K562 (cell line): ENCODE data around the gene PLEKHN1. TPM values are rescaled to one million over a fixed set of nuclear protein-coding genes. Genes with fewer than 3 reads are reported as not detected.

ENCODE experiments used
- E2F1 ChIP-seq: sonication (generic); formaldehyde crosslinking; IDR thresholded peaks from 2 replicates; pipeline ENCODE4 v1.8.1; 2023; ENCODE audit warnings: mild to moderate bottlenecking, missing genetic modification reagents, moderate library complexity
- ERF ChIP-seq: fragments of 450-650 bp; formaldehyde crosslinking; IDR thresholded peaks from 2 replicates; pipeline ENCODE4 v1.4.0; 2020; ENCODE audit warnings: mild to moderate bottlenecking, mixed read lengths
- KDM4B ChIP-seq, 2 experiments: fragments of 450-650 bp in 1 of 2; sonication (generic) in 1 of 2; IDR thresholded peaks; 2 replicates each; pipeline ENCODE4 v1.6.1; 2016 to 2017; ENCODE audit warnings: borderline replicate concordance in 2 of 2, antibody characterized with exemption in 1 of 2, low read depth in 1 of 2, mild to moderate bottlenecking in 1 of 2
- KDM5B ChIP-seq: fragments of 200-600 bp; sonication (generic); IDR thresholded peaks from 2 replicates; pipeline ENCODE4 v1.6.1; 2012; ENCODE audit warnings: low read depth, mild to moderate bottlenecking, moderate library complexity, low read length, control low read depth, inconsistent platforms; ENCODE audit not compliant: insufficient replicate concordance
- MCM3 ChIP-seq: fragments of 450-650 bp; IDR thresholded peaks from 2 replicates; pipeline ENCODE4 v1.6.1; 2016
- MLLT1 ChIP-seq, 2 experiments: fragments of 450-650 bp; IDR thresholded peaks; 2 replicates each; pipeline ENCODE4 v1.6.1; 2016
- MTA1 ChIP-seq: fragments of 450-650 bp; IDR thresholded peaks from 2 replicates; pipeline ENCODE4 v1.6.1; 2017; ENCODE audit warnings: borderline replicate concordance
- MYNN ChIP-seq, 2 experiments: sonication (generic); formaldehyde crosslinking in 1 of 2; IDR thresholded peaks; 2 replicates each; pipeline versions ENCODE4 v1.5.0 to v1.6.1; 2016 to 2020; ENCODE audit warnings: antibody characterized with exemption in 1 of 2, missing genetic modification reagents in 1 of 2
- NFRKB ChIP-seq: fragments of 450-650 bp; IDR thresholded peaks from 2 replicates; pipeline ENCODE4 v1.6.1; 2016; ENCODE audit warnings: low read depth
- OTX1 ChIP-seq: fragments of 450-650 bp; formaldehyde crosslinking; IDR thresholded peaks from 2 replicates; pipeline ENCODE4 v1.4.0; 2022; ENCODE audit warnings: mild to moderate bottlenecking
- POLR2G ChIP-seq: fragments of 200-400 bp; formaldehyde crosslinking; IDR thresholded peaks from 2 replicates; pipeline ENCODE4 v1.6.1; 2017; ENCODE audit warnings: low read depth, mild to moderate bottlenecking, antibody characterized with exemption, low read length, moderate library complexity
- RAD21 ChIP-seq, 2 experiments: fragments of 250-450 bp in 1 of 2; fragments of 450-650 bp in 1 of 2; sonication (Bioruptor Pico) in 1 of 2; formaldehyde crosslinking in 1 of 2; IDR thresholded peaks in 1 of 2; conservative IDR thresholded peaks in 1 of 2; 2 replicates each; pipeline versions ENCODE4 v1.4.0 to v1.8.0; 2020 to 2022; ENCODE audit warnings: mild to moderate bottlenecking in 2 of 2, moderate library complexity in 1 of 2
- TBL1XR1 ChIP-seq, 2 experiments: IDR thresholded peaks; 2 replicates each; pipeline ENCODE4 v1.6.1; 2012; ENCODE audit warnings: improper control_type of control experiment in 2 of 2, low read length in 2 of 2, mild to moderate bottlenecking in 1 of 2
- ZNF124 ChIP-seq: sonication (generic); formaldehyde crosslinking; IDR thresholded peaks from 2 replicates; pipeline ENCODE4 v1.8.1; 2022; ENCODE audit warnings: missing genetic modification reagents
- ZNF263 ChIP-seq: sonication (generic); formaldehyde crosslinking; IDR thresholded peaks from 2 replicates; pipeline ENCODE4 v1.8.0; 2022; ENCODE audit warnings: mild to moderate bottlenecking, missing genetic modification reagents, borderline replicate concordance
- ZNF280A ChIP-seq: fragments of 450-650 bp; IDR thresholded peaks from 2 replicates; pipeline ENCODE4 v1.6.1; 2018; ENCODE audit warnings: mild to moderate bottlenecking, low read depth; ENCODE audit not compliant: partially characterized antibody
- ZNF280B ChIP-seq: fragments of 250-450 bp; sonication (Bioruptor Pico); IDR thresholded peaks from 2 replicates; pipeline ENCODE4 v1.5.1; 2021; ENCODE audit warnings: mild to moderate bottlenecking
- ZNF655 ChIP-seq: fragments of 250-450 bp; sonication (Bioruptor Pico); IDR thresholded peaks from 2 replicates; pipeline ENCODE4 v1.5.0; 2021
- ZNF699 ChIP-seq: fragments of 250-450 bp; sonication (Bioruptor Pico); IDR thresholded peaks from 2 replicates; pipeline ENCODE4 v1.8.0; 2021; ENCODE audit warnings: mild to moderate bottlenecking, moderate library complexity; ENCODE audit not compliant: insufficient replicate concordance
- ZNF707 ChIP-seq: fragments of 250-450 bp; sonication (Bioruptor Pico); conservative IDR thresholded peaks from 2 replicates; pipeline ENCODE4 v1.8.0; 2022; ENCODE audit warnings: inconsistent platforms, mild to moderate bottlenecking, moderate library complexity
- polyA plus RNA-seq, 8 experiments: library from polyadenylated mRNA; depleted of rRNA in 4 of 8; stranded (reverse) in 5 of 8; unstranded in 3 of 8; fragments of >200 nt; fragmentation: Nextera tagmentation in 2 of 8; fragmentation: Illumina TruSeq in 1 of 8; extraction: Ambion mirVana in 2 of 8; extraction: Trizol in 1 of 8; gene quantifications; 2 replicates each; pipeline versions ENCODE4 v1.2.1 to v1.2.3, GENCODE V29; 2011 to 2014; ENCODE audit warnings: inconsistent platforms in 1 of 8, missing spikeins in 1 of 8
- total RNA-seq, 7 experiments: library from RNA; depleted of rRNA in 6 of 7; stranded (reverse); fragments of >200 nt in 6 of 7; fragmentation: Illumina TruSeq in 2 of 7; extraction: Trizol in 2 of 7; gene quantifications; 2 replicates each; pipeline versions ENCODE4 v1.2.1 to v1.2.3, GENCODE V29; 2011 to 2021; ENCODE audit warnings: low replicate concordance in 1 of 7

PLEKHN1 gene
- total and polyA plus RNA-seq, 9 of the 15 experiments (the other 6 are each of a cell fraction or from before 2014, with no cell fraction given): 0.07 to 1.5 (median 0.13) TPM; not detected in 2

GRCh38 chr1:938088-938683, 28.1 kb upstream of the PLEKHN1 start (continued):
- TF ChIP-seq MYNN (IDR thresholded peaks at IDR 0.05): 0 out of 2 replicates have a peak, but pooled peaks have one; percentile 50
- no peak for TF ChIP-seq MYNN (CRISPR knock-in tag; IDR thresholded peaks at IDR 0.05)
- TF ChIP-seq RAD21 (CRISPR knock-in tag; conservative IDR thresholded peaks at IDR 0.05 in 1 of 2, IDR thresholded peaks at IDR 0.05 in 1 of 2): peak; percentile 58 to 82
- no peak; the same call in 1 of the 2 replicates for TF ChIP-seq ZNF263 (CRISPR knock-in tag)
- no peak for TF ChIP-seq OTX1 (CRISPR knock-in tag)
- no peak for TF ChIP-seq E2F1
- no peak for TF ChIP-seq KDM5B
- no peak for TF ChIP-seq KDM4B (IDR thresholded peaks at IDR 0.05; ENCODE audit: borderline replicate concordance in 2 of 2, low read depth in 1 of 2)
- no peak for TF ChIP-seq ZNF124 (CRISPR knock-in tag)
- TF ChIP-seq ERF (CRISPR knock-in tag): no peak
- no peak for TF ChIP-seq TBL1XR1 (IDR thresholded peaks at IDR 0.05; ENCODE audit: low read length in 2 of 2)
- no peak for TF ChIP-seq MTA1
- TF ChIP-seq MCM3: no peak
- no peak for TF ChIP-seq NFRKB
- TF ChIP-seq ZNF280A: no peak
- TF ChIP-seq ZNF280B (CRISPR knock-in tag): no peak
- no peak for TF ChIP-seq ZNF699
- 0 out of 4 replicates have a peak, but pooled peaks of 1 of the 2 experiments have one; percentile 29 for TF ChIP-seq MLLT1 (IDR thresholded peaks at IDR 0.05)
- TF ChIP-seq ZNF655 (CRISPR knock-in tag): no peak
- TF ChIP-seq POLR2G: no peak
- TF ChIP-seq ZNF707 (CRISPR knock-in tag): no peak
